Endothelial cell (in vitro differentiated cells): ENCODE results near the gene ELMOD3. TPM values are rescaled to one million over a fixed set of nuclear protein-coding genes. Genes with fewer than 3 reads are reported as not detected.

Experiments
- DNase-seq: peaks from one replicate; pipeline ENCODE4 v3.0.0; 2021; ENCODE audit warnings: low spot score
- H3K27ac Mint-ChIP-seq: one replicate; pipeline ENCODE4 v1.8.0; 2021; ENCODE audit warnings: mixed read lengths, inconsistent platforms; ENCODE audit not compliant: unreplicated experiment
- H3K27me3 Mint-ChIP-seq: one replicate; pipeline ENCODE4 v1.8.0; 2021; ENCODE audit warnings: mild to moderate bottlenecking, moderate library complexity, mixed read lengths, inconsistent platforms; ENCODE audit not compliant: unreplicated experiment
- H3K36me3 Mint-ChIP-seq: one replicate; pipeline ENCODE4 v1.8.0; 2021; ENCODE audit warnings: mild to moderate bottlenecking, low read depth, mixed read lengths, inconsistent platforms; ENCODE audit not compliant: unreplicated experiment
- H3K4me1 Mint-ChIP-seq: one replicate; pipeline ENCODE4 v1.8.0; 2021; ENCODE audit warnings: mild to moderate bottlenecking, mixed read lengths, inconsistent platforms; ENCODE audit not compliant: unreplicated experiment
- H3K4me3 Mint-ChIP-seq: one replicate; pipeline ENCODE4 v1.8.0; 2021; ENCODE audit warnings: mild to moderate bottlenecking, mixed read lengths, inconsistent platforms; ENCODE audit not compliant: unreplicated experiment
- H3K9me3 Mint-ChIP-seq: one replicate; pipeline ENCODE4 v1.8.0; 2021; ENCODE audit warnings: mixed read lengths, inconsistent platforms; ENCODE audit not compliant: unreplicated experiment
- CTCF ChIP-seq: fragments of 200-600 bp; sonication (generic); IDR thresholded peaks from one replicate; pipeline ENCODE4 v1.5.0; 2021; ENCODE audit warnings: antibody characterized with exemption; ENCODE audit not compliant: unreplicated experiment
- total RNA-seq: library from RNA; stranded (reverse); fragmentation: NEBNext Ultra II Directional; extraction: Animal tissue kit (Norgen Biotek cat#: 25700); gene quantifications from one replicate; pipeline ENCODE4 v1.2.1, GENCODE V29; 2021; ENCODE audit not compliant: unreplicated experiment

ELMOD3 gene
- total RNA-seq, 1 donor from 2014 or later, result 15.9 TPM

- Mint-ChIP-seq H3K9me3 (no peaks in the 10 kb centered on the region), H3K27ac (no peak overlapping the region), H3K4me3 (no peak overlapping the region), H3K27me3 (peaks cover 6% of the 10 kb centered on the region), H3K4me1 (peaks cover 3% of the 10 kb centered on the region), H3K36me3 (peaks cover 31% of the 10 kb centered on the region)
- no peak for DNase-seq
- TF ChIP-seq CTCF, result no peak
Observed at GRCh38 chr2:85383850-85384249, 29.3 kb downstream of the ELMOD3 start.

GRCh38 chr2:85385746-85386145 lies 31.2 kb downstream of the ELMOD3 start:
- TF ChIP-seq CTCF, result no peak
- H3K27me3 Mint-ChIP-seq, result peaks cover 6% of the 10 kb centered on the region
- no peak overlapping the region for H3K4me3 Mint-ChIP-seq
- peaks cover 30% of the 10 kb centered on the region for H3K36me3 Mint-ChIP-seq
- DNase-seq, result no peak
- no peaks in the 10 kb centered on the region for H3K9me3 Mint-ChIP-seq
- no peak overlapping the region for H3K27ac Mint-ChIP-seq
- peaks cover 3% of the 10 kb centered on the region for H3K4me1 Mint-ChIP-seq

- Mint-ChIP-seq H3K27ac (no peak overlapping the region), H3K36me3 (peaks cover 18% of the 10 kb centered on the region), H3K4me1 (peaks cover 3% of the 10 kb centered on the region), H3K27me3 (peaks cover 6% of the 10 kb centered on the region), H3K9me3 (no peaks in the 10 kb centered on the region), H3K4me3 (no peak overlapping the region)
- TF ChIP-seq CTCF, result no peak
- no peak for DNase-seq
Observed at GRCh38 chr2:85387754-85388153, 33.2 kb downstream of the ELMOD3 start.

GRCh38 chr2:85388878-85389538 lies 34.4 kb downstream of the ELMOD3 start:
- H3K27me3 Mint-ChIP-seq, result peaks cover 3% of the 10 kb centered on the region
- H3K36me3 Mint-ChIP-seq, result peaks cover 21% of the 10 kb centered on the region
- TF ChIP-seq CTCF, result no peak
- no peak for DNase-seq
- H3K4me1 Mint-ChIP-seq, result no peaks in the 10 kb centered on the region
- H3K27ac Mint-ChIP-seq, result no peak overlapping the region
- H3K4me3 Mint-ChIP-seq, result no peak overlapping the region
- no peaks in the 10 kb centered on the region for H3K9me3 Mint-ChIP-seq

GRCh38 chr2:85390941-85391669 lies 36.5 kb downstream of the ELMOD3 start:
- no peak overlapping the region for H3K27ac Mint-ChIP-seq
- H3K27me3 Mint-ChIP-seq, result peaks cover 3% of the 10 kb centered on the region
- peak; percentile 59 for TF ChIP-seq CTCF
- H3K36me3 Mint-ChIP-seq, result peaks cover 17% of the 10 kb centered on the region
- H3K9me3 Mint-ChIP-seq, result no peaks in the 10 kb centered on the region
- H3K4me1 Mint-ChIP-seq, result no peaks in the 10 kb centered on the region
- H3K4me3 Mint-ChIP-seq, result peak overlapping the region; percentile 51
- peak; percentile 74 for DNase-seq
